ENCODE data around the gene MTHFD2.

MTHFD2 gene

DNA sequence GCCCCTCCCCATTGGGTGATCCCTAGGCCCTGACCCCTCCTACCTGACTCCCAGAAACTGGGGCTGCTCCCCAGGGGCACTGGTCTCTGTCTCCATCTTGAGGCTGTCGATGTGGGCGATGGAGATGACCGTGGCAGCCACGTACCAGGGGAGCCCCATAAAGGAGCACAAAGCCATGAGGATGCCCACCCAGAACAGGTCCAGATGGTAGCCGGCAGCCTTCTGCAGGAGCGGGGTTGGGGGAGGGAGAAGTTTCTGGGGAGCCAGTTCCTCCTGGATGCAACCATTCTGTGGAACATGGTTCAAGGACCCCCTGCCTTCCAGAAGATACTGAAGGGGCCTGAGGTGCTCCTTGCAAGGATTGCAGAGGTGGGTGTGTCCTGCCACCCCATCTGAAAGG is 34.0 kb downstream of the MTHFD2 start:
- DNase-seq, result no peak

GRCh38 chr2:74233648-74234047 is 35.2 kb downstream of the MTHFD2 start:
- no peak for DNase-seq

- no peak for DNase-seq
These were observed 36.6 kb downstream of the MTHFD2 start for GRCh38 chr2:74235041-74235440.

DNA sequence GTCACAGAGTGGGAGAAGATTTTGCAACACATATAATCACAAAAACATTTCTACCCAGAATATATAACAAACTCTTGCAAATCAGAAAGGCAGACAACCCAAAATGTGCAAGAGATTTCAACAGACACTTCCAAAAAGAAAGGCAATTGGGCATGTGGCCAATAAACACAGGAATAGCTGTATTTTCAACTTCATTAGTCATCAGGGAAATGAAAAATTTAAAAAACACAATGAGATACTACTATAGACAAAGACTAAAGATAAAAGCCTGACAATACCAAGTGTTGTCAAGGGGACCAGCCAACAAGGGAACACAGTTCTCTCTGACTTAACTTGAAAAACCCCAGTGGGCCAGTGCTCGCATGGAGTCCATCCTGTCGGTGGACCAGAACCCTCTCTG is 40.5 kb downstream of the MTHFD2 start:
- DNase-seq, result no peak

- no peak for DNase-seq
These were observed 40.9 kb downstream of the MTHFD2 start for GRCh38 chr2:74239346-74239745.

DNA sequence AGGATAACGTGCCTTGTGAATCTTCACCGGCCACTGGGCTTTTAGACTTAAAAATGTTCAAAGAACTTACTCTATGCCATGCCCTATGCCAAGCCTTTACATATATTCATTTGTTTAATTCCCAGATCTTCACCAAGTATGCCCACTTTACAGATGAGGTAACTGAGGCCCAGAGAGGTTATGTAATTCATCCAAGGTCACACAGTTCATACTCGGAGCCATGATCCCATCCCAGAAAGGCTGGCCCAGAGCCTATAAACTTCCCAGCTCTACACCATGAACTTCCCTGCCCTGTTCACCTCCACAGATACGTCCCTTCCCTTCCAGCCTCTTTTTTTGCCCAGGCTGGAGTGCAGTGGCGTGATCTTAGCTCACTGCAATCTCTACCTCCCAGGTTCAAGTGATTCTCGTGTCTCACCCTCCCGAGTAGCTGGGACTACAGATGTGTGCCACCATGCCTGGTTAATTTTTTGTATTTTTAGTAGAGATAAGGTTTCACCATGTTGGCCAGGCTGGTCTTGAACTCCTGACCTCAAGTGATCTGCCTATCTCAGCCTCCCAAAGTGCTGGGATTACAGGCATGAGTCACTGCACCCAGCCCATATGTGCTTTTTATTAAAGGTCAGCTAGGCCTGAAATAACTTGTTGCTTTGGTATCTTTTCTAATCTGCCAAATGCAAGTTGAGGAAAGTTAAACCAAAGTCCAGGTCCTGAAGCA is 44.1 kb downstream of the MTHFD2 start:
- DNase-seq, result no peak

GRCh38 chr2:74244286-74244685 is 45.9 kb downstream of the MTHFD2 start:
- no peak for DNase-seq

DNA sequence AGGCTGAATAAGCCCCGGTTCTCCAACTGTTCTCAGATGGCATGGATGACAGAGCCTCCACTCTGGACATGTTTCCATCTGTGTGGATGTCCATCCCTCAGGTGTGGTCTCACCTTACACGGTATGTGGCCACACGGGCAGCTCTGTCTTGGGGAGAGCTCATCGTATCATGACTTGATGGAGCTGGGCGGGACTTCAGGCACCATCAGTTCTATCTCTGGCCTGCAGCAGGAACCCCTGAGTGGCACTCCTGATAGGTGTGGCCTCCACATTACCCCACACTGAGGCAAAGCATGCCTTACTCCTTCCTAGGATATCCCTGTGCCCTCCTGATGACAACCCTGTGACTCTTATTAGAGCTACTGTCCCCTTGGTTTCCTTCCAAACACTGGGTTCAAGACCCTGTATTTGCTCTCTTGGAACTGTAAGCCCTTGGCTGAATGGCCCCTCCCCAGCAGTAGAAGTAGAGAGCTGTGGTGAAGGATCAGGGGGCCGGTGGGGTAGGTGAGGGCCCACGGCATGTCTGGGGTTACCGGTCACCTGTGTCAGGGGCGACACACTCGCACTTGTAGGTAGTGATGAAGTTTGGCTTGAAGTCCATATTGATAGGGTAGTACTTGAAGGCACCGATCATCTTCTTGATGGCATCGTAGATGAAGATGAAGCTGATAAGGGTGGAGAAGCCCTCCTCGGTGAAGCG is 48.2 kb downstream of the MTHFD2 start:
- DNase-seq, result no peak

- DNase-seq, result no peak
These were observed 51.1 kb downstream of the MTHFD2 start for GRCh38 chr2:74249406-74250122.

DNA sequence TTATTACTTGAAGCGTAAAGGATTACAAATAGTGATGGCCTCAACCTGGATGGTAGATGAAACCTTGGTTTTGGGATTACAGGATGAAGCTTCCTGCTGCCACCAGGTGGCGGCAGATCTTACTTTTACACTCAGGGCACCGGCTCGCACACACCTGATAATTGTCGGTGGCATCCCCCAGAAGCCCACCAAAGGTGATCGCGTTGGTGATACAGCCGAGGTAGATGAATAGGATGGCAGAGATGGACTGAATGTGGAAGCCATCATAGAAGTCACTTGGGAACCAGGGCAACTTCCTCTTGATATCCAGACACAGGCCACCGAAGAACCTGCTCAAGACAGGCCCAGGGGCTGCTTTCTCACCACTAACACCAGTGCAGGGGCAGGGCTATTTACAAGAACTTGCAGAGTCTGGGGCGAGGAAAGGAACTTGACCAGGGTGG is 51.8 kb downstream of the MTHFD2 start:
- no peak for DNase-seq

GRCh38 chr2:74252036-74252435 is 53.6 kb downstream of the MTHFD2 start:
- no peak for DNase-seq

DNA sequence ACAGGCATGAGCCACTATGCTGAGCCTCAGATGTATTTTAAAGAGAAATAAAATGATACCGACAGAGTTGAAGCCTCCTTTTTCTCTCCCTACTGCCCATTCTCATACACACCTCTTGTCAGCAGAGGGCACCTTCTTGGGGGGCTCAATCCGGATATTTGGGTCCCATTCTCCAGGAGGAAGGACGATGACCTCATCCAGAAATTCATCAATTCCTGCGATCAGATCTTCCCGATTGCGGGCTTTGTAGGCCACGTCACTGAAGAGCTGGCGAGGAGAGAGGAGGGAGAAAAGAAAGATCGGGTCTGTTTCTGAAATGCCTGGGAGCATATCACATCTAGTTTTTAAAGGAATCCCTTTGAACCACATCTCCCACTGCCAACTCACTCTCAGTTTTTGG is 54.4 kb downstream of the MTHFD2 start:
- no peak for DNase-seq

GRCh38 chr2:74253306-74253970 is 55.0 kb downstream of the MTHFD2 start:
- DNase-seq, result no peak

GRCh38 chr2:74253971-74254310 is 55.5 kb downstream of the MTHFD2 start:
- no peak for DNase-seq

- no peak for DNase-seq
These were observed 57.3 kb downstream of the MTHFD2 start for GRCh38 chr2:74255660-74256213.

DNA sequence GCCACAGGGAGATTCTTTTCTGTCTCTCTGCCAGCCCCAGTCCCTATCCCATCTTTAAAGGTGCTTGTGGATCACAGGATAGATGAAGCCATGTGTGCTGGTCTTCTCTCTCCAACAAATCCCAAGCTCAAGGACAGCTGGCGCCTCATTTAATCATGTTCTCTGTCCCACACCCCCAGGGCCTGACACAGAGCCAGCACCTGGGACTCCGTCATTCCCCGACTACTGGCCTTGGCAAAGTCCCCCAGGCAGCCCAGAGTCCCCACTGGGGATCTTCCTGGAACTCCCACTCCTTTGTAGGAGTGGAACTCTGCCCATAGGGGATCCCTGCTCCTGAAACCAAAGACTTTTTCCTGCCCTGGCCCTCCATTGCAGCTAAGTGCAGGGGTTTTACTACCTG is 60.8 kb downstream of the MTHFD2 start:
- no peak for DNase-seq

DNA sequence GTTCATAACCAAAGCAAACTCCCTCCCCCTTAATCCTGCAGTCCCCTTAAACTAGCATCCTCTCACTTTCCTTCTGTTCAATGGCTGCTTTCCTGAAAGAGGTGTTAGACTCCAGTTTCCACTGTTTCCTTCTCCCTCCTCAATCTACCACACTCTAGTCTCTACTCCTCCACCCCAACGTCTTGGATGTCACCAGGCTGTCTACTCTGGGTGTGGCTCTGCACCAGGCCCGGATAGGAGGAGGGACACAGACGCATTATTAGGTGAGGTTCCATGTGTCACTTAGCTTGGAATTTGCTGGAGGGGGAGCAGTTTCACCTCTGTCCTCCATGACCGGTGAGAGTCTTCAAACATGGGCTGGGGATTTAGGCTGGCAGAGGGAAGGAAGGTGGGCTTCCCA is 61.3 kb downstream of the MTHFD2 start:
- DNase-seq, result no peak

- no peak for DNase-seq
These were observed 62.1 kb downstream of the MTHFD2 start for GRCh38 chr2:74260495-74260894.

DNA sequence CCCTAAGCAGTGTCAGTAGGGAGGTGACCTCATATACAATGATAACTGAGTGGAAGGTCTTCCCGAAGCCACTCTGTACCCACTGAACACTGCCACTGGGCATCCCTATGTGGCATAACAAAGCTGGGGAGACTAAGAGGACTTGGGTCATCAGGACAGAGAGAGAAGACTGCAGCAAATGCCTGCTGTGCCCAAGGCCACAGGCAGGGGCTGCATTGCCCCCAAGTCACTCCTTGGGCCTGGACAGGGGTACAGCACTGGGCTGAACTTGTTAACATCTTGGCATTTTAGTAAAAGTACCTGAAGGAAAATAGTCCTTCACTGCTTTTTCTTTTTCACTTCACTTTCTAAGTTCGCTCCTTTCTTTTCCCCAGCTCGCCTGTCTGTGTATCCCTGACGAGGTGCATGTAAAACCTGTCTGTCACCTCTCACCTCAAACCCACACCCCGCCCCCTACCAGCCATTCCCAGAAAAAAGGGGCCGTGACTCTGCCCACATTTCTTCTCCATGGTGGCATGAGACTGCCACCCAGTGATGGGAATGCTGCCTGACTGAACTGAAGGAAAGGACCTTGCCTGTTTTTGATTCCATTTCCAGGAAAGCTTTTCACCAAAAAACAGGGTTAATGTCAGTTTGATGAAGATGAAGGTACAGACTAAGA is 62.9 kb downstream of the MTHFD2 start:
- no peak for DNase-seq

DNA sequence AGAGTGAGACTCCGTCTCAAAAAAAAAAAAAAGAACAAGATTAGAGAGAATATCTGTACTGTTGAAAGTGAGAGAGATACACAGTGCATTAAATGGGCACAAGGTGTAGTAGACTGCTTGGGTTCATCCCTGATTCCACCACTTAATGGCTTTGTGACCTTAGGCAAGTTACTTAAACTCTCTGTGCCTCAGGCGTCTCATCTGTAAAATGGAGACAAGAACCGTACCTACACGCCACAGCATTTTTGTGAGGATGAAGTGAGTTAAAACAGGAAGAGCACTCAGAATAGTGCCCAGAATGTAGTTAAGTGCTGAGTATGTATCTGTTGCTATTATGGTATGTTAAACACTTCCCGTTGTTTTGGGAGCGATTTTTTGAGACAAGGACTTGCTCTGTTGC is 64.3 kb downstream of the MTHFD2 start:
- DNase-seq, result no peak

DNA sequence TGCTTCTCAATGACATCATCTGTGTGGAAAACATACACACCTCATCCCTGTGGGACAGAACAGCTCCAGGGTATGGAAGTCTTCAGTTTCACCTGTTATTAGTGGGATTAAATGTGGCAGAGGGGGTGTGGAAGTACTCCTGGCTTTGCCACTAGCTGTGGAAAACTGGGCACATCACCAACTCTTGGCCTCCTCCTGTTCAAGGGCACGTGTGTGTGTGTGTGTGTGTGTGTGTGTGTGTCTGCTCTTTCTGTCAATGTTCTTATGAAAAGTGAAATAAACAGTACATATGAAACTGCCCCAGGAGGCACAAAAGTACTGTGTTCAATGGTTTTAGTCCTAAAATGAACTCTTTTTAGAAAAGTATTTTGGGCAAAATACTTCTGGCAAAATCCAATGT is 65.9 kb downstream of the MTHFD2 start:
- no peak for DNase-seq

DNA sequence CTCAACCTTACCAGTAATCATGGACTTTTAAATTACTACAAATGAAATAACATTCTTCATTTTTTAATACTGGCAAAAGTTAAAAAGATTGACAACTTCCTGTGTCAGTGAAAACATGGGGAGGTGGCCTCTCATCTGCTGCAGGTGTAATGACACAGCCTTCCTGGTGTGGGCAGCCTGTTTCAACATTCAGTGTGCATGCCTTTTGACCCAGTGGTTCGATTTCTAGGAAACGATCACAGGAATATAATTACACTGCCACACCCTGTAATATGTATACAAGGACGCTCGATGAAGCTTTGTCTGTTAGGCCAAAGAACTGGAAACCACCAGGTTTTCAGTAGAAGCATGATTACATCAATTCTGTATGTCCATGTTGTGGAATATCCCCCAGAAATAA is 68.7 kb downstream of the MTHFD2 start:
- no peak for DNase-seq
